ENCODE data around the gene TTC28. TPM values are rescaled to one million over a fixed set of nuclear protein-coding genes. Genes with fewer than 3 reads are reported as not detected.

Gene TTC28
- total RNA-seq, 1 donor from 2014 or later: 24.5 TPM

- no peaks in the 10 kb centered on the region for H3K27me3 ChIP-seq
- no peak overlapping the region for H3K4me3 ChIP-seq
- no peaks in the 10 kb centered on the region for H3K36me3 ChIP-seq
- H3K4me1 ChIP-seq: peaks cover 0 to 2% of the 10 kb centered on the region in 2 donors
- peak overlapping the region in 1 of 2 donors; percentile 42 for H3K27ac ChIP-seq
- no peak for DNase-seq (ENCODE audit: low spot score in 2 of 2)
- TF ChIP-seq CTCF (IDR thresholded peaks at IDR 0.05): no peak
- intact Hi-C loops (cut with DNase I): no loop called here
- peaks cover 0 to 8% of the 10 kb centered on the region in 2 donors for H3K9me3 ChIP-seq
These were observed 298.0 kb downstream of the TTC28 start for GRCh38 chr22:28381429-28382167.

GRCh38 chr22:28379951-28380350 lies 299.7 kb downstream of the TTC28 start:
- Histone ChIP-seq H3K4me3 (no peak overlapping the region), H3K36me3 (no peaks in the 10 kb centered on the region), H3K27me3 (no peaks in the 10 kb centered on the region), H3K27ac (no peak overlapping the region), H3K9me3 (peaks cover 0 to 8% of the 10 kb centered on the region in 2 donors), H3K4me1 (peaks cover 0 to 2% of the 10 kb centered on the region in 2 donors)
- intact Hi-C loops (cut with DNase I): loop anchor here (5.0 kb wide), 1 partner anchor 62 kb away; no protein-coding TSS in a partner anchor
- DNase-seq (ENCODE audit: low spot score in 2 of 2): no peak
- TF ChIP-seq CTCF (IDR thresholded peaks at IDR 0.05): no peak

GRCh38 chr22:28379075-28379779 lies 300.4 kb downstream of the TTC28 start:
- no peak for DNase-seq (ENCODE audit: low spot score in 2 of 2)
- Histone ChIP-seq H3K4me3 (no peak overlapping the region), H3K27me3 (no peaks in the 10 kb centered on the region), H3K9me3 (peaks cover 0 to 8% of the 10 kb centered on the region in 2 donors), H3K4me1 (peaks cover 0 to 2% of the 10 kb centered on the region in 2 donors), H3K27ac (no peak overlapping the region), H3K36me3 (no peaks in the 10 kb centered on the region)
- TF ChIP-seq CTCF (IDR thresholded peaks at IDR 0.05): no peak
- intact Hi-C loops (cut with DNase I): loop anchor here (5.0 kb wide), 1 partner anchor 63 kb away; no protein-coding TSS in a partner anchor

GRCh38 chr22:28375761-28376534 lies 303.7 kb downstream of the TTC28 start:
- H3K4me1 ChIP-seq: peaks cover 0 to 2% of the 10 kb centered on the region in 2 donors
- H3K27me3 ChIP-seq: no peaks in the 10 kb centered on the region
- DNase-seq (ENCODE audit: low spot score in 2 of 2): no peak
- no peak for TF ChIP-seq CTCF (IDR thresholded peaks at IDR 0.05)
- no peaks in the 10 kb centered on the region for H3K36me3 ChIP-seq
- intact Hi-C loops (cut with DNase I): loop anchor here (5.0 kb wide), 1 partner anchor 66 kb away; no protein-coding TSS in a partner anchor
- H3K9me3 ChIP-seq: peaks cover 0 to 8% of the 10 kb centered on the region in 2 donors
- no peak overlapping the region for H3K4me3 ChIP-seq
- H3K27ac ChIP-seq: no peak overlapping the region

GRCh38 chr22:28373831-28374230 lies 305.8 kb downstream of the TTC28 start:
- intact Hi-C loops (cut with DNase I): no loop called here
- no peak for DNase-seq (ENCODE audit: low spot score in 2 of 2)
- H3K4me1 ChIP-seq: no peaks in the 10 kb centered on the region
- no peaks in the 10 kb centered on the region for H3K36me3 ChIP-seq
- peaks cover 0 to 8% of the 10 kb centered on the region in 2 donors for H3K9me3 ChIP-seq
- H3K27ac ChIP-seq: no peak overlapping the region
- TF ChIP-seq CTCF (IDR thresholded peaks at IDR 0.05): no peak
- H3K4me3 ChIP-seq: no peak overlapping the region
- H3K27me3 ChIP-seq: no peaks in the 10 kb centered on the region
